GM23338 (cell line): ENCODE measurements around the gene PCNX1. TPM values are rescaled to one million over a fixed set of nuclear protein-coding genes. Genes with fewer than 3 reads are reported as not detected.

Experiments
- ATAC-seq: fragments of 200-7000 bp; cut with Tn5 transposase; 3 replicates; pipeline ENCODE4 v1.9.1; 2020
- DNase-seq: peaks from one replicate; pipeline ENCODE4 v3.0.0-alpha.2; 2015; ENCODE audit warnings: low spot score
- H2AFZ ChIP-seq: fragments of 200-600 bp; sonication (generic); 2 replicates; pipeline ENCODE4 v1.8.0; 2016; ENCODE audit warnings: antibody characterized with exemption, mild to moderate bottlenecking, moderate library complexity
- H3F3A ChIP-seq: fragments of 200-600 bp; sonication (generic); replicated peaks from 2 replicates; pipeline ENCODE4 v1.8.0; 2017; ENCODE audit warnings: antibody characterized with exemption, mixed run types, low read depth
- H3K27ac ChIP-seq: fragments of 200-600 bp; sonication (generic); 2 replicates; pipeline ENCODE4 v1.6.1; 2016; ENCODE audit warnings: low read depth
- H3K27me3 ChIP-seq: fragments of 200-600 bp; sonication (generic); 2 replicates; pipeline ENCODE4 v1.8.0; 2016; ENCODE audit warnings: mild to moderate bottlenecking, mixed run types, moderate library complexity; ENCODE audit not compliant: insufficient read depth
- H3K36me3 ChIP-seq: fragments of 200-600 bp; sonication (generic); 2 replicates; pipeline ENCODE4 v1.8.0; 2016; ENCODE audit warnings: mild to moderate bottlenecking; ENCODE audit not compliant: insufficient read depth
- H3K4me1 ChIP-seq: fragments of 200-600 bp; sonication (generic); 2 replicates; pipeline ENCODE4 v1.8.0; 2016; ENCODE audit warnings: mild to moderate bottlenecking, moderate library complexity; ENCODE audit not compliant: insufficient read depth
- H3K4me2 ChIP-seq: fragments of 200-600 bp; sonication (generic); 2 replicates; pipeline ENCODE4 v1.7.1; 2017; ENCODE audit warnings: mixed run types
- H3K4me3 ChIP-seq: fragments of 200-600 bp; sonication (generic); 2 replicates; pipeline ENCODE4 v1.6.1; 2016; ENCODE audit warnings: mixed run types
- H3K79me2 ChIP-seq: fragments of 200-600 bp; sonication (generic); replicated peaks from 2 replicates; pipeline ENCODE4 v1.8.0; 2017; ENCODE audit warnings: mild to moderate bottlenecking; ENCODE audit not compliant: insufficient read depth
- H3K9me2 ChIP-seq: fragments of 200-600 bp; sonication (generic); 2 replicates; pipeline ENCODE4 v1.8.0; 2017; ENCODE audit not compliant: insufficient read depth
- H4K20me1 ChIP-seq: fragments of 200-600 bp; sonication (generic); replicated peaks from 2 replicates; pipeline ENCODE4 v1.8.0; 2017; ENCODE audit warnings: mild to moderate bottlenecking; ENCODE audit not compliant: insufficient read depth
- H3K27ac Mint-ChIP-seq: 2 replicates; pipeline ENCODE4 v1.8.0; 2020; ENCODE audit warnings: inconsistent platforms, mild to moderate bottlenecking, moderate library complexity, mixed read lengths
- H3K27me3 Mint-ChIP-seq: 3 replicates; pipeline ENCODE4 v1.8.0; 2022; ENCODE audit warnings: low read depth, mild to moderate bottlenecking, moderate library complexity, mixed read lengths, inconsistent platforms; ENCODE audit not compliant: insufficient read depth, poor library complexity
- H3K36me3 Mint-ChIP-seq: 3 replicates; pipeline ENCODE4 v1.8.0; 2021; ENCODE audit warnings: low read depth, mild to moderate bottlenecking, inconsistent platforms, moderate library complexity, mixed read lengths
- H3K4me1 Mint-ChIP-seq: 3 replicates; pipeline ENCODE4 v1.8.0; 2020; ENCODE audit warnings: mild to moderate bottlenecking, inconsistent platforms, mixed read lengths
- H3K4me3 Mint-ChIP-seq: 3 replicates; pipeline ENCODE4 v1.8.0; 2021; ENCODE audit warnings: moderate library complexity, mild to moderate bottlenecking, inconsistent platforms, mixed read lengths
- H3K9me3 Mint-ChIP-seq: 3 replicates; pipeline ENCODE4 v1.8.0; 2020; ENCODE audit warnings: moderate library complexity, mild to moderate bottlenecking, inconsistent platforms, mixed read lengths
- CREB1 ChIP-seq: fragments of 250-450 bp; sonication (Bioruptor Pico); IDR thresholded peaks from 2 replicates; pipeline ENCODE4 v1.5.0; 2020; ENCODE audit warnings: low read depth, mild to moderate bottlenecking, moderate library complexity
- EZH2 ChIP-seq: fragments of 200-600 bp; sonication (generic); IDR thresholded peaks from one replicate; pipeline ENCODE4 v1.8.0; 2017; ENCODE audit warnings: antibody characterized with exemption, mild to moderate bottlenecking, low read depth; ENCODE audit not compliant: unreplicated experiment
- EZH2phosphoT487 ChIP-seq: fragments of 200-600 bp; sonication (generic); IDR thresholded peaks from one replicate; pipeline ENCODE4 v1.8.1; 2018; ENCODE audit warnings: antibody characterized with exemption; ENCODE audit not compliant: unreplicated experiment
- JUNB ChIP-seq: IDR thresholded peaks from one replicate; pipeline ENCODE4 v1.6.1; 2016; ENCODE audit warnings: antibody characterized with exemption; ENCODE audit not compliant: unreplicated experiment
- NANOG ChIP-seq: IDR thresholded peaks from 2 replicates; pipeline ENCODE4 v1.6.1; 2016; ENCODE audit warnings: antibody characterized with exemption, borderline replicate concordance
- POLR2AphosphoS5 ChIP-seq: IDR thresholded peaks from 2 replicates; pipeline ENCODE4 v1.6.1; 2016; ENCODE audit warnings: antibody characterized with exemption, low read depth
- STAT1 ChIP-seq: IDR thresholded peaks from one replicate; pipeline ENCODE4 v1.6.1; 2016; ENCODE audit warnings: antibody characterized with exemption; ENCODE audit not compliant: unreplicated experiment
- ZNF114 ChIP-seq: fragments of 250-450 bp; sonication (Bioruptor Pico); IDR thresholded peaks from 2 replicates; pipeline ENCODE4 v1.5.0; 2020; ENCODE audit warnings: mild to moderate bottlenecking, moderate library complexity
- ZNF331 ChIP-seq: fragments of 250-450 bp; sonication (Bioruptor Pico); IDR thresholded peaks from 2 replicates; pipeline ENCODE4 v1.5.0; 2020; ENCODE audit warnings: low read depth, mild to moderate bottlenecking, moderate library complexity
- polyA plus RNA-seq: library from polyadenylated mRNA; unstranded; fragments of >200 nt; fragmentation: Nextera tagmentation; extraction: Ambion mirVana; gene quantifications from 2 replicates; pipeline ENCODE4 v1.2.1, GENCODE V29; 2016
- total RNA-seq: library from RNA; depleted of rRNA; stranded (reverse); fragments of >200 nt; shearing (Covaris generic); gene quantifications from 2 replicates; pipeline ENCODE4 v1.2.3, GENCODE V29; 2014
- TF ChIP-seq, protein P1 (sequence below): IDR thresholded peaks from 2 replicates; pipeline ENCODE4 v1.6.1; 2016; ENCODE audit warnings: antibody characterized with exemption
- TF ChIP-seq, protein P2 (sequence below), 2 experiments: fragments of 200-600 bp in 1 of 2; sonication (generic) in 1 of 2; conservative IDR thresholded peaks; 2 replicates each; pipeline versions ENCODE4 v1.5.1 to v1.6.1; 2016 to 2017; ENCODE audit warnings: antibody characterized with exemption in 2 of 2, low read depth in 2 of 2, mild to moderate bottlenecking in 2 of 2, moderate library complexity in 1 of 2
- TF ChIP-seq, protein P3 (sequence below): fragments of 250-450 bp; sonication (Bioruptor Pico); IDR thresholded peaks from 2 replicates; pipeline ENCODE4 v1.5.0; 2020; ENCODE audit warnings: mild to moderate bottlenecking, moderate library complexity
- TF ChIP-seq, protein P4 (sequence below): IDR thresholded peaks from one replicate; pipeline ENCODE4 v1.6.1; 2018; ENCODE audit warnings: antibody characterized with exemption; ENCODE audit not compliant: unreplicated experiment

PCNX1 gene
- total and polyA plus RNA-seq, 2 experiments from 2014 or later = 19.4 to 53.1 TPM

DNA sequence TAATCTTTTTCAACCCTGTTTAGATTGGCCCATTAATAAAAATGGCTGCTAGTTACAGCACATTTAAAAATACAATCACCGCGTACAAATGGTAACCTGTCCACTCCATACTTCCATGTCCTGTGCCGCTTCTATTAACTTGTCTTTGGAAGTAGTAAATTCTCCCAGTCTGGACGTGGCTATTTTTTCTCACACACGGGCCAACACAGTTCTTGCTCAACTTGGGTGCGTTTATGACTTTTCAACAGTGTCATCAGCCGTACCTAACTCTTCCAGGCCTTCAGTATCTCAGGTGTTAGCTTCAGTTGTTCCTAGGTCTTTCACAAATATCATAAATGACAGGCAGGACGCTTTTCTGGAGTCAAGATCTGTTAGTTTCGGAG lies 475 bp upstream of the PCNX1 start:
- H3K27ac Mint-ChIP-seq = no peak overlapping the region; the same call in 1 of the 2 replicates
- no peak for DNase-seq
- H2AFZ ChIP-seq = peak overlapping the region; percentile 95

More for the DNA sequence above, 475 bp upstream of the PCNX1 start:
- Mint-ChIP-seq H3K36me3 (no peaks in the 10 kb centered on the region), H3K4me1 (peaks cover 41% of the 10 kb centered on the region), H3K9me3 (no peaks in the 10 kb centered on the region), H3K4me3 (peak overlapping the region; percentile 71), H3K27me3 (peaks cover 2% of the 10 kb centered on the region)
- Histone ChIP-seq H3K4me2 (peak overlapping the region; percentile 79), H3K4me3 (peak overlapping the region; percentile 63), H3K36me3 (no peaks in the 10 kb centered on the region), H3K9me2 (no peaks in the 10 kb centered on the region), H3F3A (0 out of 2 replicates have a peak, but pooled peaks cover 5% of the 10 kb centered on the region), H4K20me1 (peaks cover 26% of the 10 kb centered on the region), H3K27ac (no peak overlapping the region), H3K4me1 (peaks cover 26% of the 10 kb centered on the region), H3K79me2 (peaks cover 38% of the 10 kb centered on the region), H3K27me3 (no peaks in the 10 kb centered on the region)
- ATAC-seq = peak; percentile 4
- TF ChIP-seq, protein P1, sequence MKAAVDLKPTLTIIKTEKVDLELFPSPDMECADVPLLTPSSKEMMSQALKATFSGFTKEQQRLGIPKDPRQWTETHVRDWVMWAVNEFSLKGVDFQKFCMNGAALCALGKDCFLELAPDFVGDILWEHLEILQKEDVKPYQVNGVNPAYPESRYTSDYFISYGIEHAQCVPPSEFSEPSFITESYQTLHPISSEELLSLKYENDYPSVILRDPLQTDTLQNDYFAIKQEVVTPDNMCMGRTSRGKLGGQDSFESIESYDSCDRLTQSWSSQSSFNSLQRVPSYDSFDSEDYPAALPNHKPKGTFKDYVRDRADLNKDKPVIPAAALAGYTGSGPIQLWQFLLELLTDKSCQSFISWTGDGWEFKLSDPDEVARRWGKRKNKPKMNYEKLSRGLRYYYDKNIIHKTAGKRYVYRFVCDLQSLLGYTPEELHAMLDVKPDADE = no peak
- TF ChIP-seq ZNF114 (no peak), STAT1 (no peak), JUNB (no peak), ZNF331 (CRISPR knock-in tag) (no peak), EZH2phosphoT487 (no peak), POLR2AphosphoS5 (no peak), CREB1 (CRISPR knock-in tag) (no peak), NANOG (no peak), EZH2 (no peak)
- TF ChIP-seq, protein P2, sequence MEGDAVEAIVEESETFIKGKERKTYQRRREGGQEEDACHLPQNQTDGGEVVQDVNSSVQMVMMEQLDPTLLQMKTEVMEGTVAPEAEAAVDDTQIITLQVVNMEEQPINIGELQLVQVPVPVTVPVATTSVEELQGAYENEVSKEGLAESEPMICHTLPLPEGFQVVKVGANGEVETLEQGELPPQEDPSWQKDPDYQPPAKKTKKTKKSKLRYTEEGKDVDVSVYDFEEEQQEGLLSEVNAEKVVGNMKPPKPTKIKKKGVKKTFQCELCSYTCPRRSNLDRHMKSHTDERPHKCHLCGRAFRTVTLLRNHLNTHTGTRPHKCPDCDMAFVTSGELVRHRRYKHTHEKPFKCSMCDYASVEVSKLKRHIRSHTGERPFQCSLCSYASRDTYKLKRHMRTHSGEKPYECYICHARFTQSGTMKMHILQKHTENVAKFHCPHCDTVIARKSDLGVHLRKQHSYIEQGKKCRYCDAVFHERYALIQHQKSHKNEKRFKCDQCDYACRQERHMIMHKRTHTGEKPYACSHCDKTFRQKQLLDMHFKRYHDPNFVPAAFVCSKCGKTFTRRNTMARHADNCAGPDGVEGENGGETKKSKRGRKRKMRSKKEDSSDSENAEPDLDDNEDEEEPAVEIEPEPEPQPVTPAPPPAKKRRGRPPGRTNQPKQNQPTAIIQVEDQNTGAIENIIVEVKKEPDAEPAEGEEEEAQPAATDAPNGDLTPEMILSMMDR (conservative IDR thresholded peaks at IDR 0.05; ENCODE audit: low read depth in 2 of 2) = no peak
- TF ChIP-seq, protein P3, sequence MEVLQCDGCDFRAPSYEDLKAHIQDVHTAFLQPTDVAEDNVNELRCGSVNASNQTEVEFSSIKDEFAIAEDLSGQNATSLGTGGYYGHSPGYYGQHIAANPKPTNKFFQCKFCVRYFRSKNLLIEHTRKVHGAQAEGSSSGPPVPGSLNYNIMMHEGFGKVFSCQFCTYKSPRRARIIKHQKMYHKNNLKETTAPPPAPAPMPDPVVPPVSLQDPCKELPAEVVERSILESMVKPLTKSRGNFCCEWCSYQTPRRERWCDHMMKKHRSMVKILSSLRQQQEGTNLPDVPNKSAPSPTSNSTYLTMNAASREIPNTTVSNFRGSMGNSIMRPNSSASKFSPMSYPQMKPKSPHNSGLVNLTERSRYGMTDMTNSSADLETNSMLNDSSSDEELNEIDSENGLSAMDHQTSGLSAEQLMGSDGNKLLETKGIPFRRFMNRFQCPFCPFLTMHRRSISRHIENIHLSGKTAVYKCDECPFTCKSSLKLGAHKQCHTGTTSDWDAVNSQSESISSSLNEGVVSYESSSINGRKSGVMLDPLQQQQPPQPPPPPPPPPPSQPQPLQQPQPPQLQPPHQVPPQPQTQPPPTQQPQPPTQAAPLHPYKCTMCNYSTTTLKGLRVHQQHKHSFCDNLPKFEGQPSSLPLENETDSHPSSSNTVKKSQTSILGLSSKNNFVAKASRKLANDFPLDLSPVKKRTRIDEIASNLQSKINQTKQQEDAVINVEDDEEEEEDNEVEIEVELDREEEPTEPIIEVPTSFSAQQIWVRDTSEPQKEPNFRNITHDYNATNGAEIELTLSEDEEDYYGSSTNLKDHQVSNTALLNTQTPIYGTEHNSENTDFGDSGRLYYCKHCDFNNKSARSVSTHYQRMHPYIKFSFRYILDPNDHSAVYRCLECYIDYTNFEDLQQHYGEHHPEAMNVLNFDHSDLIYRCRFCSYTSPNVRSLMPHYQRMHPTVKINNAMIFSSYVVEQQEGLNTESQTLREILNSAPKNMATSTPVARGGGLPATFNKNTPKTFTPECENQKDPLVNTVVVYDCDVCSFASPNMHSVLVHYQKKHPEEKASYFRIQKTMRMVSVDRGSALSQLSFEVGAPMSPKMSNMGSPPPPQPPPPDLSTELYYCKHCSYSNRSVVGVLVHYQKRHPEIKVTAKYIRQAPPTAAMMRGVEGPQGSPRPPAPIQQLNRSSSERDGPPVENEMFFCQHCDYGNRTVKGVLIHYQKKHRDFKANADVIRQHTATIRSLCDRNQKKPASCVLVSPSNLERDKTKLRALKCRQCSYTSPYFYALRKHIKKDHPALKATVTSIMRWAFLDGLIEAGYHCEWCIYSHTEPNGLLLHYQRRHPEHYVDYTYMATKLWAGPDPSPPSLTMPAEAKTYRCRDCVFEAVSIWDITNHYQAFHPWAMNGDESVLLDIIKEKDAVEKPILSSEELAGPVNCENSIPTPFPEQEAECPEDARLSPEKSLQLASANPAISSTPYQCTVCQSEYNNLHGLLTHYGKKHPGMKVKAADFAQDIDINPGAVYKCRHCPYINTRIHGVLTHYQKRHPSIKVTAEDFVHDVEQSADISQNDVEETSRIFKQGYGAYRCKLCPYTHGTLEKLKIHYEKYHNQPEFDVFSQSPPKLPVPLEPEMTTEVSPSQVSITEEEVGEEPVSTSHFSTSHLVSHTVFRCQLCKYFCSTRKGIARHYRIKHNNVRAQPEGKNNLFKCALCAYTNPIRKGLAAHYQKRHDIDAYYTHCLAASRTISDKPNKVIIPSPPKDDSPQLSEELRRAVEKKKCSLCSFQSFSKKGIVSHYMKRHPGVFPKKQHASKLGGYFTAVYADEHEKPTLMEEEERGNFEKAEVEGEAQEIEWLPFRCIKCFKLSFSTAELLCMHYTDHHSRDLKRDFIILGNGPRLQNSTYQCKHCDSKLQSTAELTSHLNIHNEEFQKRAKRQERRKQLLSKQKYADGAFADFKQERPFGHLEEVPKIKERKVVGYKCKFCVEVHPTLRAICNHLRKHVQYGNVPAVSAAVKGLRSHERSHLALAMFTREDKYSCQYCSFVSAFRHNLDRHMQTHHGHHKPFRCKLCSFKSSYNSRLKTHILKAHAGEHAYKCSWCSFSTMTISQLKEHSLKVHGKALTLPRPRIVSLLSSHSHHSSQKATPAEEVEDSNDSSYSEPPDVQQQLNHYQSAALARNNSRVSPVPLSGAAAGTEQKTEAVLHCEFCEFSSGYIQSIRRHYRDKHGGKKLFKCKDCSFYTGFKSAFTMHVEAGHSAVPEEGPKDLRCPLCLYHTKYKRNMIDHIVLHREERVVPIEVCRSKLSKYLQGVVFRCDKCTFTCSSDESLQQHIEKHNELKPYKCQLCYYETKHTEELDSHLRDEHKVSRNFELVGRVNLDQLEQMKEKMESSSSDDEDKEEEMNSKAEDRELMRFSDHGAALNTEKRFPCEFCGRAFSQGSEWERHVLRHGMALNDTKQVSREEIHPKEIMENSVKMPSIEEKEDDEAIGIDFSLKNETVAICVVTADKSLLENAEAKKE (CRISPR knock-in tag) = no peak
- TF ChIP-seq, protein P4, sequence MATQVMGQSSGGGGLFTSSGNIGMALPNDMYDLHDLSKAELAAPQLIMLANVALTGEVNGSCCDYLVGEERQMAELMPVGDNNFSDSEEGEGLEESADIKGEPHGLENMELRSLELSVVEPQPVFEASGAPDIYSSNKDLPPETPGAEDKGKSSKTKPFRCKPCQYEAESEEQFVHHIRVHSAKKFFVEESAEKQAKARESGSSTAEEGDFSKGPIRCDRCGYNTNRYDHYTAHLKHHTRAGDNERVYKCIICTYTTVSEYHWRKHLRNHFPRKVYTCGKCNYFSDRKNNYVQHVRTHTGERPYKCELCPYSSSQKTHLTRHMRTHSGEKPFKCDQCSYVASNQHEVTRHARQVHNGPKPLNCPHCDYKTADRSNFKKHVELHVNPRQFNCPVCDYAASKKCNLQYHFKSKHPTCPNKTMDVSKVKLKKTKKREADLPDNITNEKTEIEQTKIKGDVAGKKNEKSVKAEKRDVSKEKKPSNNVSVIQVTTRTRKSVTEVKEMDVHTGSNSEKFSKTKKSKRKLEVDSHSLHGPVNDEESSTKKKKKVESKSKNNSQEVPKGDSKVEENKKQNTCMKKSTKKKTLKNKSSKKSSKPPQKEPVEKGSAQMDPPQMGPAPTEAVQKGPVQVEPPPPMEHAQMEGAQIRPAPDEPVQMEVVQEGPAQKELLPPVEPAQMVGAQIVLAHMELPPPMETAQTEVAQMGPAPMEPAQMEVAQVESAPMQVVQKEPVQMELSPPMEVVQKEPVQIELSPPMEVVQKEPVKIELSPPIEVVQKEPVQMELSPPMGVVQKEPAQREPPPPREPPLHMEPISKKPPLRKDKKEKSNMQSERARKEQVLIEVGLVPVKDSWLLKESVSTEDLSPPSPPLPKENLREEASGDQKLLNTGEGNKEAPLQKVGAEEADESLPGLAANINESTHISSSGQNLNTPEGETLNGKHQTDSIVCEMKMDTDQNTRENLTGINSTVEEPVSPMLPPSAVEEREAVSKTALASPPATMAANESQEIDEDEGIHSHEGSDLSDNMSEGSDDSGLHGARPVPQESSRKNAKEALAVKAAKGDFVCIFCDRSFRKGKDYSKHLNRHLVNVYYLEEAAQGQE = no peak
